NOMO-1 (cell line): ENCODE data around the gene DZIP1L.
"Not testable (repeated sequence)": the region's sequence is repeated elsewhere in the genome, so short reads cannot be mapped to it uniquely, and the experiment has no call there.

ENCODE experiments used
- DNase-seq, 2 experiments: peaks; one replicate each; lab custom pipeline; 2025; ENCODE audit not compliant: unreplicated experiment in 2 of 2; lab: John Stamatoyannopoulos, UW

The DZIP1L gene, protein sequence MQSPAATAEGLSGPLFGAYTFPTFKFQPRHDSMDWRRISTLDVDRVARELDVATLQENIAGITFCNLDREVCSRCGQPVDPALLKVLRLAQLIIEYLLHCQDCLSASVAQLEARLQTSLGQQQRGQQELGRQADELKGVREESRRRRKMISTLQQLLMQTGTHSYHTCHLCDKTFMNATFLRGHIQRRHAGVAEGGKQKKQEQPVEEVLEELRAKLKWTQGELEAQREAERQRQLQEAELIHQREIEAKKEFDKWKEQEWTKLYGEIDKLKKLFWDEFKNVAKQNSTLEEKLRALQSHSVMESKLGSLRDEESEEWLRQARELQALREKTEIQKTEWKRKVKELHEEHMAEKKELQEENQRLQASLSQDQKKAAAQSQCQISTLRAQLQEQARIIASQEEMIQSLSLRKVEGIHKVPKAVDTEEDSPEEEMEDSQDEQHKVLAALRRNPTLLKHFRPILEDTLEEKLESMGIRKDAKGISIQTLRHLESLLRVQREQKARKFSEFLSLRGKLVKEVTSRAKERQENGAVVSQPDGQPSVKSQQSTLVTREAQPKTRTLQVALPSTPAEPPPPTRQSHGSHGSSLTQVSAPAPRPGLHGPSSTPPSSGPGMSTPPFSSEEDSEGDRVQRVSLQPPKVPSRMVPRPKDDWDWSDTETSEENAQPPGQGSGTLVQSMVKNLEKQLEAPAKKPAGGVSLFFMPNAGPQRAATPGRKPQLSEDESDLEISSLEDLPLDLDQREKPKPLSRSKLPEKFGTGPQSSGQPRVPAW

DNA sequence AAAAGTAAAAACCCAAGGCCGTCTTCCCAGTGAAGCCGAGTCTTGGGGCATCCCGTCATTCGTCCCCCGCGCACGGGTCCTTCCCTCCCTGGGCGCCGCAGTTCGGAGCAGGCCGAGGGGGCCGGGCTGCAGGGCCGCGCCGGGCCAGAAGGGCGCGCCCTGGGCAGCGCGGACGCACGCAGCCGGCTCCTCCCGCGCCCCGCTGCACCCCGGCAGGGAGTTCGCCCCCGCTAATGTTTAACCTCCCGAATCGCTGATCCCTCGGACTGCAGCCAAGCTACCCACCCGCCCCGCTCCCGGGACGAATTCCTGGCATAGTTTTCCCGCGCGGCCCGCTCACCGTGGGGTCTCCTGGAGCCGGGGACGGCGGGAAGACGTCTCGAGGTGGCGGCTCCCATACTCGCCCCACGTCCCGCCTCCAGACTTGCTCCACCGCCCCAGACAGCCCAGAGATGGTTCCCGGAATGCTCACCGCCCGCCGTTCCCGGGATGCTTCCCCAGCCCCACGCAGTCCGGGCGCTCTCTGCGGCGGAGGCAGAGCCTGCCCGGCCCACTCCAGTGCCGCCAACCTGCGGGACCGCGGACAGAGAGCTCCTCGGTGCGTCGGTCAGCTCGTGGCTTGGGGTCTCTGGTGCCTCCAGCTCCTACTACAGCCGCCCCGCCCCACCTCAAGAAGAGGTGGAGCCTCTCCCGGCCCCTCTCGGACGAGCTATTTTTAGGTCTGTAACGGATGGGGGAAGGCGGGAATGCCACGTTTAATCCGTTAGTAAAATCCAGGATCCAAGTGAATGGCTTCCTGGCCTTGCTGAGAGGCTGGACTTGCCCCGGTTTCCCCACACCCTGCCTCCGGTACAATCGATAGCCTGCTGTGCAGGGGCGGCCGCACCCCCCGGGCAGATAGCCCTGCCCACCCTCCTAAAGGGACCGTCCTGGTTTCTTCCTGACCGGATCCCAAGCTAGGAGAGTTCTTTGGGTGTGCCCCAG lies at the start of gene DZIP1L:
TSS of gene DZIP1L (minus strand) at position 621 of the 984 bp plus-strand sequence. CDS start 11,637 bp downstream, outside the sequence.
- peak; percentile 62 to 71 for DNase-seq

DNA sequence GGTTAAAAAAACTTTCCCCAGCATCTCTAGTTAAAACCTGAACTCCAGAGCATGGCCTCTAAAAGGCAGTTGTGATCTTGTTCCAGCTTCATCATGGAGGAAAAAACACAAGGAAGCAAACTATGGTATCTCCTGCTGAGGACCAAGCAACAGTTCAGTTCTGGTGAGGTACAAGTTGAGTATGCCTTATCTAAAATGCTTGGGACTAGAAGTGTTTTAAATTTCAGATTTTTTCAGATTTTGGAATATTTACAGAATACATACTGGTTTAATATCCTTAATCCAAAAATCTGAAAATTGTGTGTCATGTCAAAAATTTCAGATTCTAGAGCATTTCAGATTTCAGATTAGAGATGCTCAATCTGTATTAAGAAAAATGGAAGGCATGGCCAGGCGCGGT lies 49.7 kb upstream of the DZIP1L start:
- no peak for DNase-seq

GRCh38 chr3:138157743-138158142 lies 42.3 kb upstream of the DZIP1L start:
- DNase-seq: no peak

- DNase-seq: no peak
Observed at GRCh38 chr3:138154534-138154933, 39.1 kb upstream of the DZIP1L start.

- DNase-seq: peak in 1 of 2 experiments; percentile 30
Observed at GRCh38 chr3:138148503-138148902, 33.1 kb upstream of the DZIP1L start.

DNA sequence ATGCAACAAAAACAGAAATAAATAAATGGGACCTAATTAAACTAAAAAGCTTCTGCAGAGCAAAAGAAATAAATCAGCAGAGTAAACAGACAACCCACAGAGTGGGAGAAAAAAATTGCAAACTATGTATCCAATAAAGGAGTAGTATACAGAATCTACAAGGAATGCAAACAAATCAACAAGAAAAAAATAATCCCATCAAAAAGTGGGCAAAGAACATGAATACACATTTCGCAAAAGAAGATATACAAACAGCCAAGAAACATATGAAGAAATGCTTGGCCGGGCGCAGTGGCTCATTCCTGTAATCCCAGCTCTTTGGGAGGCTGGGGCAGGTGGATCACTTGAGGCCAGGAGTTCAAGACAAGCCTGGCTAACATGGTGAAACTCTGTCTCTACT lies 26.8 kb upstream of the DZIP1L start:
- DNase-seq: not testable (repeated sequence)

DNA sequence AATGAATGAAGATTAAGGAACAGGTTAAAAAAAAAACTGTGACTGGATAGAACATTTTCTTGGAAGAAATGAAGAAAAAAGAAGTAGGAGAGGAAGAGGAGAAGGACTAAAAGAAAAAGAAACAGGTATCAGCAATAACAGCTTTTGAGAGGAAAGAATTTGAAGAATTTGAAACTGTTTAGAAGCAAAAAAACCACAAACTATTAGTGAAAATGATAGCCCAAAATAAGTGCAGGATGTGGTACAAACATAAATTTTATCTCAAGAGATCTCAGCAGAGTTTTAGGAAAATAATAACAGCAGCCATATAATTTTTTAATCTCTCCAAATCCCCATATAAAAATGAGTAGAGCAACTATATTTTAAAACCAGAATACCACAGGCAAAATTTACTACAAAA lies 25.5 kb upstream of the DZIP1L start:
- no peak for DNase-seq

DNA sequence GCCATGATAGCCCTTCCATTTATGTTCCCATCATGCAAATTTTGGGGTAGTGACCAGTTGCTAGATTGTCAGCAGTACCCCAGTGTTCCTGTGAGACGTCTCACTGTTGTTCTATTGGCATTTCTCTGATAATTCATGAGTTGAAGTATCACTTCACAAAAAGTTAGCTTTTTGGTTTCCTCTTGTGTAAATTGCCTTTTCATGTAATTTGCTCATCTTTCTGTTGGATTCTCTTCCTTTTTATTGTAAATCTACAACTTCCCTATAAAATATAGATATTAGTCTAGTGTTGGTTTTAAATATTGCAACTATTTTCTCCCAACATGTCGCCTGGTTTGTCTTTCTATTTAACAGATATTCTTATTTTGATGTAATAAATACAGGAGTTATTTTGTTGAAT lies 24.3 kb upstream of the DZIP1L start:
- peak; percentile 7 to 68 for DNase-seq

DNA sequence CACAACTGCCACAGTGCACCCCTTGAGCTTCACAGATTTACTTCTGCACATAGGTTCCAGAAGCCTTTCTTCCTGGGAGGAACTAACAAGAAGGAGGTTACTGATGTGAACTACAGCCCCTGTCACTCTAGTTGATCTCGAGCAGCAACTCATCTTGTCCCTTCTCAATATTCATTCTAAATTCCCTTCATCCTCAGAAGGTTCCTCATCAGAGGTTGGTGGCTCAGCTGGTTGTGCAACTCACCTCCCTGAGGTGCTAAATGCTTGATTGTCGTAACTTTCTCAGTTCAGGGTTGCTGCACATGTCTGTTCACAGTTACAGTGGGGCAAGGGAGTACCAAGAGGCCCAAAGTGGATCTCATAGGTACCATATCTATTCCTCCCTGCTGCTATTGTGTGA lies 22.5 kb upstream of the DZIP1L start:
- peak; percentile 85 to 88 for DNase-seq

DNA sequence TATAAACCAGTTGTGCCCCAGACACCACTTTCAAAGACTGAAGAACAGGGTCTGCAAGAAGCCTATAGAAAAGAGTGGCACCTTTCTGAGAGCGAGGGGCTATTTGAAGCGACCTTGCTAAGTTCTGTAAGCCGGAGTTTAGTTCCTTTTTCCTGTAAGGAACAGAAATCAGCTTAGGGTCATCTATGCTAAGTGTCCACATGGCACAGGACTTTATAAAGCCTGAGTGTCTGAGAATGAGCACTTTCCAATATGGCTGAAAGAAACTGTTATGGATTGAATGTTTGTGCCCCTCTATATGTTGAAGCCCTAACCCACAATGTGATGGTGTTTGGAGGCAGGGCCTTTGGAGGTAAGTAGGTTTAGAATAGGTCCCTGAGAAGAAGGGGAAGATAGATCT lies 20.8 kb upstream of the DZIP1L start:
- peak; percentile 22 to 62 for DNase-seq

- no peak for DNase-seq
Observed at GRCh38 chr3:138135833-138136194, 20.4 kb upstream of the DZIP1L start.

GRCh38 chr3:138135146-138135832 lies 19.9 kb upstream of the DZIP1L start:
- peak; percentile 60 to 90 for DNase-seq

GRCh38 chr3:138132239-138132638 lies 16.8 kb upstream of the DZIP1L start, which contains the start of gene A4GNT:
A4GNT (minus strand) TSS chr3:138132390; CDS start chr3:138131256, 1,134 bp downstream.
- DNase-seq: no peak

GRCh38 chr3:138127636-138128365 lies 12.4 kb upstream of the DZIP1L start:
- no peak for DNase-seq

- DNase-seq: peak; percentile 79 to 84
Observed at GRCh38 chr3:138125548-138126221, 10.3 kb upstream of the DZIP1L start.

GRCh38 chr3:138124706-138125355 lies 9.4 kb upstream of the DZIP1L start:
- peak; percentile 13 to 38 for DNase-seq

GRCh38 chr3:138124188-138124587 lies 8.8 kb upstream of the DZIP1L start:
- DNase-seq: no peak

- no peak for DNase-seq
Observed at GRCh38 chr3:138119423-138119766, 4.0 kb upstream of the DZIP1L start.
